KOPT-K1 (cell line): ENCODE results near the gene SPTBN1.

Experiments
- H3K27ac ChIP-seq: fragments of 200-600 bp; sonication (generic); 2 replicates; pipeline ENCODE4 v1.5.1; 2016; ENCODE audit warnings: antibody characterized with exemption, mild to moderate bottlenecking, low read depth, low read length; ENCODE audit not compliant: poor library complexity, severe bottlenecking
- H3K36me3 ChIP-seq: fragments of 200-600 bp; sonication (generic); 2 replicates; pipeline ENCODE4 v1.5.1; 2017; ENCODE audit warnings: antibody characterized with exemption, mild to moderate bottlenecking, low read length, moderate library complexity; ENCODE audit not compliant: insufficient read depth
- H3K9me3 ChIP-seq: fragments of 200-600 bp; sonication (generic); 2 replicates; pipeline ENCODE4 v1.5.1; 2017; ENCODE audit warnings: antibody characterized with exemption, low read length, mild to moderate bottlenecking; ENCODE audit not compliant: insufficient read depth, poor library complexity, severe bottlenecking

Gene SPTBN1

GRCh38 chr2:54566896-54567295, 110.8 kb downstream of the SPTBN1 start:
- Histone ChIP-seq H3K36me3 (peaks cover 19% of the 10 kb centered on the region), H3K27ac (no peak overlapping the region), H3K9me3 (no peaks in the 10 kb centered on the region)

GRCh38 chr2:54568876-54569321, 112.8 kb downstream of the SPTBN1 start:
- Histone ChIP-seq H3K27ac (peak overlapping the region; percentile 93), H3K9me3 (no peaks in the 10 kb centered on the region), H3K36me3 (peaks cover 17% of the 10 kb centered on the region)

GRCh38 chr2:54569745-54570301, 113.7 kb downstream of the SPTBN1 start:
- no peaks in the 10 kb centered on the region for H3K9me3 ChIP-seq
- H3K27ac ChIP-seq, result peak overlapping the region; percentile 93
- peaks cover 8% of the 10 kb centered on the region for H3K36me3 ChIP-seq

- Histone ChIP-seq H3K36me3 (peaks cover 4% of the 10 kb centered on the region; the same call in 1 of the 2 replicates), H3K9me3 (no peaks in the 10 kb centered on the region), H3K27ac (peak overlapping the region; percentile 93)
Measured at GRCh38 chr2:54570321-54570855, 114.3 kb downstream of the SPTBN1 start.

GRCh38 chr2:54570925-54571694, 115.0 kb downstream of the SPTBN1 start:
- H3K27ac ChIP-seq, result peak overlapping the region; percentile 93
- H3K36me3 ChIP-seq, result peaks cover 2% of the 10 kb centered on the region; the same call in 1 of the 2 replicates
- no peaks in the 10 kb centered on the region for H3K9me3 ChIP-seq

- Histone ChIP-seq H3K27ac (peak overlapping the region; percentile 93), H3K36me3 (peaks cover 10% of the 10 kb centered on the region; the same call in 1 of the 2 replicates), H3K9me3 (no peaks in the 10 kb centered on the region)
Measured at GRCh38 chr2:54572262-54572635, 116.1 kb downstream of the SPTBN1 start.

GRCh38 chr2:54572636-54573536, 116.8 kb downstream of the SPTBN1 start:
- Histone ChIP-seq H3K36me3 (peaks cover 13% of the 10 kb centered on the region; the same call in 1 of the 2 replicates), H3K9me3 (no peaks in the 10 kb centered on the region), H3K27ac (peak overlapping the region; percentile 93)

GRCh38 chr2:54573537-54573919, 117.4 kb downstream of the SPTBN1 start:
- Histone ChIP-seq H3K27ac (peak overlapping the region; percentile 93), H3K36me3 (peaks cover 13% of the 10 kb centered on the region; the same call in 1 of the 2 replicates)

GRCh38 chr2:54574107-54574859, 118.2 kb downstream of the SPTBN1 start:
- Histone ChIP-seq H3K9me3 (no peaks in the 10 kb centered on the region), H3K27ac (peak overlapping the region; percentile 93), H3K36me3 (peaks cover 13% of the 10 kb centered on the region; the same call in 1 of the 2 replicates)

More at GRCh38 chr2:54573537-54573919, 117.4 kb downstream of the SPTBN1 start:
- H3K9me3 ChIP-seq, result no peaks in the 10 kb centered on the region

DNA sequence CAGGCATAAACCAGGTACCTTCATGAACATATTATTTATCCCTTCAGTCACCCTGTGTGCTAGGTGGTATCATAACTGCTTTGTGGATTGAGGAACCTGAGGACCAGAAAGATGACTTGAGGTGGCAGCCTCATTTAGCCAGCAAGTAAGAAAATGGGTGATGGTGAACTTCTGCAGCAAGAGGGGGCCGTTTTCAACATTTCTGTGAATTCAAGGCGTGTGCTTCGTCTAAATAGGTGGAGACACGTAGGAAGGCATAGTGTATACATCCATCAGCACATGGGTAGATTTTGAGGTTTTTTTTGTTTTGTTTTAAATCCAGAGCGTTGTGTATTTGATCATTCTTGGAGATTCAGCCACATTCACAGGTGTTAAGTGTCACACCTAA, 118.7 kb downstream of the SPTBN1 start:
- Histone ChIP-seq H3K9me3 (no peaks in the 10 kb centered on the region), H3K36me3 (peaks cover 13% of the 10 kb centered on the region; the same call in 1 of the 2 replicates), H3K27ac (peak overlapping the region; percentile 93)

GRCh38 chr2:54575379-54575888, 119.3 kb downstream of the SPTBN1 start:
- H3K9me3 ChIP-seq, result no peaks in the 10 kb centered on the region
- peaks cover 13% of the 10 kb centered on the region; the same call in 1 of the 2 replicates for H3K36me3 ChIP-seq
- H3K27ac ChIP-seq, result peak overlapping the region; percentile 93

- H3K36me3 ChIP-seq, result peaks cover 13% of the 10 kb centered on the region; the same call in 1 of the 2 replicates
- H3K9me3 ChIP-seq, result no peaks in the 10 kb centered on the region
- H3K27ac ChIP-seq, result peak overlapping the region; percentile 93
Measured at GRCh38 chr2:54577035-54577434, 120.9 kb downstream of the SPTBN1 start.

DNA sequence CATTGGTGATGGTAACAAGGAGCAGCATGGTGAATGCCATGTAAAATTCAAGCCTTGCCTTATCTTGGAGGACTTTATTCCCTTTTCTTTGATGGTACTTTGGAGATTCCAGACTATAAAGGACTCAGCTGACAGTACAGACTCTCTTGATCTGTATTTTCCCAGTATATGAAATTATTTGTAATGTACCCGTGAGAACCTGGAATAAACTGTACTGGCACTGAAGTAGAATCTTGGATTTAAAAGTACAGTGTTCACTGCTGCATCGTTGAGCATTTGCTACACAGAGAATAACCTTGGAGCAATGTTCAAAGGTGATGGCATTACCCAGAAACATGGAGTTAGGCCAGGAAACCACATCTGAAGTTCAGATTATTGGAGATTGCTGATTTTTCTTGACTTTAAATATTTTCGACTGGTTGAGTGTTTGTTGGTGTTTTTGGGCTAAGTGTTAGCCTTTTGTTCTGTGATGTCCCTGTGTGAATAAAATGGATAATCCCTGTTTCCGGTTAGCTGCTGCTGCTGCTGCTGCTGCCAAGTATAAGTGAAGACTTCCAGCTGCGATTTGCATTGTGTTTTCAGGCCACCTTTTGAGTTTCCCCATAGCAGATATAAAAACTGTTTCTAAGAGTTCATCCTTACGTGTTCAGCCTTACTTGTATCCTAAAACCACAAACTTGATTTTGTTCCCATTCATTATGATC, 122.0 kb downstream of the SPTBN1 start:
- peaks cover 13% of the 10 kb centered on the region; the same call in 1 of the 2 replicates for H3K36me3 ChIP-seq
- no peaks in the 10 kb centered on the region for H3K9me3 ChIP-seq
- peak overlapping the region; percentile 93 for H3K27ac ChIP-seq
